GM18873 (cell line): ENCODE data around the gene PDC.
A peak's percentile ranks its signal among the peaks of the same experiment; 100 is the strongest.
"Not testable (repeated sequence)": the region's sequence is repeated elsewhere in the genome, so short reads cannot be mapped to it uniquely, and the experiment has no call there.

Experiments used
- ATAC-seq: cut with Tn5 transposase; IDR thresholded peaks from one replicate; pipeline ENCODE4 v1.9.1; 2021; ENCODE audit warnings: mild to moderate bottlenecking, moderate library complexity, moderate number of reproducible peaks; ENCODE audit not compliant: unreplicated experiment, low FRiP score

Gene PDC

GRCh38 chr1:186409091-186409490, 51.8 kb downstream of the PDC start:
- ATAC-seq, result peak; percentile 81

GRCh38 chr1:186404454-186405051, 56.4 kb downstream of the PDC start:
- peak; percentile 41 for ATAC-seq

GRCh38 chr1:186403632-186404031, 57.3 kb downstream of the PDC start:
- no peak for ATAC-seq

GRCh38 chr1:186401446-186401845, 59.5 kb downstream of the PDC start:
- ATAC-seq, result not testable (repeated sequence)
